HG02642 (cell line): ENCODE measurements around the gene RND1.
"Not testable (repeated sequence)": the region's sequence is repeated elsewhere in the genome, so short reads cannot be mapped to it uniquely, and the experiment has no call there.

Experiments
- ATAC-seq: cut with Tn5 transposase; IDR thresholded peaks from one replicate; pipeline ENCODE4 v1.9.1; 2021; ENCODE audit warnings: mild to moderate bottlenecking; ENCODE audit not compliant: unreplicated experiment, poor library complexity

Gene RND1

GRCh38 chr12:48869191-48869590 lies 3.5 kb upstream of the RND1 start:
- no peak for ATAC-seq

- no peak for ATAC-seq
These were observed 2.8 kb upstream of the RND1 start for GRCh38 chr12:48868451-48868850.

- no peak for ATAC-seq
These were observed 512 bp upstream of the RND1 start for GRCh38 chr12:48866052-48866711.

- no peak for ATAC-seq
These were observed 2.4 kb downstream of the RND1 start for GRCh38 chr12:48863291-48863690.

GRCh38 chr12:48862760-48863159 lies 2.9 kb downstream of the RND1 start:
- ATAC-seq, result no peak

- ATAC-seq, result no peak
These were observed 4.6 kb downstream of the RND1 start for GRCh38 chr12:48861111-48861510.

GRCh38 chr12:48860236-48860635 lies 5.4 kb downstream of the RND1 start:
- not testable (repeated sequence) for ATAC-seq

- no peak for ATAC-seq
These were observed 6.1 kb downstream of the RND1 start for GRCh38 chr12:48859607-48860006.

- ATAC-seq, result no peak
These were observed 7.6 kb downstream of the RND1 start for GRCh38 chr12:48858043-48858442.

- no peak for ATAC-seq
These were observed 8.2 kb downstream of the RND1 start for GRCh38 chr12:48857278-48857994.

GRCh38 chr12:48856379-48856778 lies 9.3 kb downstream of the RND1 start:
- no peak for ATAC-seq

- ATAC-seq, result not testable (repeated sequence)
These were observed 10.7 kb downstream of the RND1 start for GRCh38 chr12:48854932-48855331.

GRCh38 chr12:48854488-48854887 lies 11.2 kb downstream of the RND1 start:
- no peak for ATAC-seq

GRCh38 chr12:48852734-48853688 lies 12.7 kb downstream of the RND1 start:
- peak; percentile 40 for ATAC-seq

GRCh38 chr12:48851883-48852733 lies 13.6 kb downstream of the RND1 start, which contains the start of gene DDX23:
DDX23 (minus strand) TSS chr12:48852163; CDS start chr12:48845782, 6,381 bp downstream.
- ATAC-seq, result peak; percentile 95

- not testable (repeated sequence) for ATAC-seq
These were observed 23.6 kb downstream of the RND1 start for GRCh38 chr12:48842021-48842420.

GRCh38 chr12:48838048-48838447 lies 27.6 kb downstream of the RND1 start:
- no peak for ATAC-seq

GRCh38 chr12:48832321-48833060 lies 33.2 kb downstream of the RND1 start:
- no peak for ATAC-seq

GRCh38 chr12:48831257-48831656 lies 34.4 kb downstream of the RND1 start:
- no peak for ATAC-seq
